NCI-H2227 (cell line): Measurements from ENCODE around the gene DDR1.
"Not testable (repeated sequence)": the region's sequence is repeated elsewhere in the genome, so short reads cannot be mapped to it uniquely, and the experiment has no call there.

Experiments used
- DNase-seq: peaks from one replicate; lab custom pipeline; 2025; ENCODE audit not compliant: unreplicated experiment; lab: John Stamatoyannopoulos, UW

Gene DDR1

DNA sequence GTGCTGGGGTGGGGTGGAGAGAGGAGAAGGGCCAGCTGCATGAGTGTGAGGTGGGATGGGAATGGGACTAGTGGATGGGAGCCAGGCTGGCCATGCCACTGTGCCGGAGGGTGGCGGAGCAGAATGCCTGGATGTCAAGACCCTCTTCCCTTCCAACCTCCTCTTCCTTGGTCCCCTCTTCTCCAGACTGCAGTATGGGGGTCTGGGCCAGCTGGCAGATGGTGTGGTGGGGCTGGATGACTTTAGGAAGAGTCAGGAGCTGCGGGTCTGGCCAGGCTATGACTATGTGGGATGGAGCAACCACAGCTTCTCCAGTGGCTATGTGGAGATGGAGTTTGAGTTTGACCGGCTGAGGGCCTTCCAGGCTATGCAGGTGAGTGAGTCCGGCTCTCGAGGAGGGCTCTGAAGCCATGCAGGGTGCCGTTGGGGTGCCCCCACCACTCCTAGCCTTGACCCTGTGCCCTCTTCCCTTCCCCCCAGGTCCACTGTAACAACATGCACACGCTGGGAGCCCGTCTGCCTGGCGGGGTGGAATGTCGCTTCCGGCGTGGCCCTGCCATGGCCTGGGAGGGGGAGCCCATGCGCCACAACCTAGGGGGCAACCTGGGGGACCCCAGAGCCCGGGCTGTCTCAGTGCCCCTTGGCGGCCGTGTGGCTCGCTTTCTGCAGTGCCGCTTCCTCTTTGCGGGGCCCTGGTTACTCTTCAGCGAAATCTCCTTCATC is 7.7 kb downstream of the DDR1 start:
- DNase-seq: no peak

DNA sequence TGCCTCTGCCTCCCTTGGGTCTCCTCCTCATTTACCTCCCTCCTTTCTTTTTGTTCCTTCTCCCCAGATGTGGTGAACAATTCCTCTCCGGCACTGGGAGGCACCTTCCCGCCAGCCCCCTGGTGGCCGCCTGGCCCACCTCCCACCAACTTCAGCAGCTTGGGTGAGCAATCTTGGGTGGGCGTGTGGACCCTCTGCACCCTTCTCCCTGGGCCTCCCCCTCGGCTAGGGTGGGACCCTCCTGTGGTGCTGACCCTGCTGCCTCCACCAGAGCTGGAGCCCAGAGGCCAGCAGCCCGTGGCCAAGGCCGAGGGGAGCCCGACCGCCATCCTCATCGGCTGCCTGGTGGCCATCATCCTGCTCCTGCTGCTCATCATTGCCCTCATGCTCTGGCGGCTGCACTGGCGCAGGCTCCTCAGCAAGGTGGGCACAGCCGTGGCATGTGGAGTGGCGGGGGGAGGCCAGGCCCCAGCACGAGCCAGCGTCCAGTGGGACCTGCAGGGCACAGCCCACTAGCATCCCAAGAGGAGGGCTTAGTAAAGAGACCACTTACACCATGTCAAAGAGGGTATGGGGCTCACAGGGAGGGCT is 8.8 kb downstream of the DDR1 start:
- no peak for DNase-seq

DNA sequence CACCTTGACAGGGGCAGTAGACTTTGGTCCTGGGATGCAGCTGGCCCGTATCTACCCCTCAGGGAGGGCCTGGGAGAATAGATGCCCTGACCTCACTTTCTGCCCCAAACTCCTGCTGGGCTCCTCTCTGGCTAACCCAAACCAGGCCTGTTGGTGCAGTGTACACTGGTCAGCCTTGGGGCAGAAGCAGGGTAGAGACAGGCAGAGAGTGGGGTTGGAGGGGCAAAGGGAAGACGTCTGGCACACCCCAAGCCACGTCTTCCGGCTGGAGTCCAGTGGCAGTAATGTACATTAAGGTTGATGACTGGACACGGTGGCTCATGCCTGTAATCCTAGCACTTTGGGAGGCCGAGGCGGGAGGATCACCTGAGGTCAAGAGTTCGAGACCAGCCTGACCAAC is 9.3 kb downstream of the DDR1 start:
- no peak for DNase-seq

DNA sequence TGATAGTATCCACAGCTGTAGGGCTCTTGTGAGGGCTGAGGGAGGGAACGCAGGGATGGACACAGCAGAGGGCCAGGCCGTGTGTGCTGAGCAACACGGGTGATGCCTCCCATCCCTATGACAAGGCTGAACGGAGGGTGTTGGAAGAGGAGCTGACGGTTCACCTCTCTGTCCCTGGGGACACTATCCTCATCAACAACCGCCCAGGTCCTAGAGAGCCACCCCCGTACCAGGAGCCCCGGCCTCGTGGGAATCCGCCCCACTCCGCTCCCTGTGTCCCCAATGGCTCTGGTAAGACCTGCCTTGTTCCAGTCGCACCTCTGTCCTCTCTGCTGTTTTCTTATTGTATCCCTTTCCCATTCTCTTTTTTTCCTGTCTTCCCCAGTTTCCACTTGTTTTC is 10.1 kb downstream of the DDR1 start:
- DNase-seq: no peak

DNA sequence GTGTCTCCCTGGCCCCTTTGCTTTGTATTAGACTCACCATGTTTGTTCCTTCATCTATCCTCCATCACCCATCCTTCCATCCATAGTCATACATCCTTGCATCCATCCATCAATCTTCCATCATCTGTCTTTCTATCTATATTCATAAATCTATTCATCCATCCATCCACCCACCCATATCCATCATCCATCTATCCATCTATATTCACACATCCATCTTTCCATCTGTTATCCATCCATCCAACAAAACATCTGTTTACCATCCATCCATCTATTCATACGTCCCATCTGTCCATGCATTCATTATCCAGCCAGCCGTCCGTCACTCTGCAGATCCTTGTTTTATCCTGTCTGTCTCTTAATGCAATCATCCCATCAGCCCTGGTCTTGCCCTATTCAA is 10.6 kb downstream of the DDR1 start:
- no peak for DNase-seq

DNA sequence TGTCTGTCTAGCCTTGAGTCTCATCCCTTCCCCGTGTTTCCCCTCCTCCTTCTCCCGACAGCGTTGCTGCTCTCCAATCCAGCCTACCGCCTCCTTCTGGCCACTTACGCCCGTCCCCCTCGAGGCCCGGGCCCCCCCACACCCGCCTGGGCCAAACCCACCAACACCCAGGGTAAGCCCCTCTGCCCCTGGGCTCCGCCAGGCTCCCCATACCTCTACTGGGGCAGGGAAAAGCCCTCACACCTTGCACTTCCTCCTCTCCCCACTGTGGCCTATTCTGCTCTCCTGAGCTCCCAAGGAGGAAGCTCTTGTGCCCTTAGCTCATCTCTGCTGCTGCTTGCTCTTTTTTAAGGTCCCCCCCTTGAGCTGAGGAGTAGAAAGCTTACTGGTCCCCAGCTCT is 11.0 kb downstream of the DDR1 start:
- no peak for DNase-seq

DNA sequence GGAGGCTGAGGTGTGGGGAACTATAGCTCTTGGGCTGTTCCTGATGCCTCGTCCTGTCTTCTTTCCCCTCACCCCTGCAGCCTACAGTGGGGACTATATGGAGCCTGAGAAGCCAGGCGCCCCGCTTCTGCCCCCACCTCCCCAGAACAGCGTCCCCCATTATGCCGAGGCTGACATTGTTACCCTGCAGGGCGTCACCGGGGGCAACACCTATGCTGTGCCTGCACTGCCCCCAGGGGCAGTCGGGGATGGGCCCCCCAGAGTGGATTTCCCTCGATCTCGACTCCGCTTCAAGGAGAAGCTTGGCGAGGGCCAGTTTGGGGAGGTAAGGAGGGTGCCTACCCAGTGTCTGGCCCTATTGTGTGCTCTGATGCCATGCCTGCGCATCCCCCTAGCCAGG is 12.2 kb downstream of the DDR1 start:
- DNase-seq: no peak

DNA sequence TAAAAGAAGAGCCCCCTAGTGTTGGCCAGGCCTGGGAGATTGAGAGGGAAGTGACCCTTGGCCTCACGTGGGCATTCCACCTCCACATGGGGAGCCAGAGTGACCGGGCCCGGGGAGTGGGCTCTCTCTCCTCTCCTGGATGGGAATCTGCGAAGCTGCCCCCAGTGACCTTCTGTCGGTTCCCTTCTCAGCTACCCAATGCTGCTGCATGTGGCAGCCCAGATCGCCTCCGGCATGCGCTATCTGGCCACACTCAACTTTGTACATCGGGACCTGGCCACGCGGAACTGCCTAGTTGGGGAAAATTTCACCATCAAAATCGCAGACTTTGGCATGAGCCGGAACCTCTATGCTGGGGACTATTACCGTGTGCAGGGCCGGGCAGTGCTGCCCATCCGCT is 13.6 kb downstream of the DDR1 start:
- DNase-seq: no peak

DNA sequence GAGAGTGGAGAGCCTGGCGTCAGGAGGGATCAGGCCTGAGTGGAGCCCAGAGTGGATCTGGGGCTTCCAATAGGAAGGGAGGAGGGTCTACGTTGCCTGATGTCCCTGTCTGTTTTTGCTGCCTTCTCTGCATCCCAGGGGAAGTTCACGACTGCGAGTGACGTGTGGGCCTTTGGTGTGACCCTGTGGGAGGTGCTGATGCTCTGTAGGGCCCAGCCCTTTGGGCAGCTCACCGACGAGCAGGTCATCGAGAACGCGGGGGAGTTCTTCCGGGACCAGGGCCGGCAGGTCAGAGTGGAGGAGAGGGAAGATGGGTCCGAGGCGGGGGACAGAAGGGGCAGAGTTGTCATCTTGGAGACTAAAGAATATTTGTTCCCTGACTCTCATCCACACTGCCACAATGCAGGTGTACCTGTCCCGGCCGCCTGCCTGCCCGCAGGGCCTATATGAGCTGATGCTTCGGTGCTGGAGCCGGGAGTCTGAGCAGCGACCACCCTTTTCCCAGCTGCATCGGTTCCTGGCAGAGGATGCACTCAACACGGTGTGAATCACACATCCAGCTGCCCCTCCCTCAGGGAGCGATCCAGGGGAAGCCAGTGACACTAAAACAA is 14.5 kb downstream of the DDR1 start:
- DNase-seq: no peak

DNA sequence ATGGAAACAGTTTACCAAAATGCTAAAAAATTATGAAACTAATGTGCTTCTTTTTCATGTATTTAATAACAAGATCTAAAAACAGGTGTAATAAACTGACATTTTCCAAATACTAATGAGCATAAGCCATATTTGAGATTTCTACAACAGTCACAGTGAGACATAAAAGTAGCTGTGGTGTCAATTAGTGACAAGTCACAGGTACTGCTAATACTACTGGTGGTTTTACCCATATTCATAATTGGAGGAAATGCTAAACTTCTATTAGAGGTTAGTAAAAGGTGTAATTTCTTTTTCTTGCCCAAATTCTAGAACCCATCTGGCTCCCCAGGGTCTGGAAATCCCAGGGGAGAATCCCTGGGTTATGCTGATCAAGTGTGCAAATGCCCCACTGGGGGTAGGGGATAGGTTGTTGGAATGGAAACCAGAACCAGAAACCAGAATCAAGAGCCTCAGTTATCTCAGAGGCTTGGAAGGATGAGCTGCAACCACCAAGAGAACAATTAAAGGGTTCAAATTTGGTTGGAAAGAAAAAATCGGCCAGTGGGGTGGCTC is 16.6 kb downstream of the DDR1 start:
- no peak for DNase-seq

DNA sequence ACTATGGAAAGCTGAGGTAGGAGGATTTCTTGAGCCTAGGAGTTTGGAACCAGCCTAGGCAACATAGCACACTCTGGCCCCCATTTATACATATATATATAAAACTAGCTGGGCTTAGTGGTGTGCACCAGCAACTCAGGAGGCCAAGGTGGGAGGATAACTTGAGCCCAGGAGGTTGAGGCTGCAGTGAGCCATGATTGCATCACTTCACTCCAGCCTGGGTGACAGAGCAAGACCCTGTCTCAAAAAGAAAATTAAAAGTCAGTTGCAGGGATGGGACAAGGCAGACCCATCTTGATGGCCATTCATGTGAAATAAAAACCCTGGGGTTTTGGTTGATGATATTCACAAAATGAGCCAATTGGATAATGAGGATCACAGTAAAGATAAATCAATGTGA is 17.1 kb downstream of the DDR1 start:
- DNase-seq: no peak

DNA sequence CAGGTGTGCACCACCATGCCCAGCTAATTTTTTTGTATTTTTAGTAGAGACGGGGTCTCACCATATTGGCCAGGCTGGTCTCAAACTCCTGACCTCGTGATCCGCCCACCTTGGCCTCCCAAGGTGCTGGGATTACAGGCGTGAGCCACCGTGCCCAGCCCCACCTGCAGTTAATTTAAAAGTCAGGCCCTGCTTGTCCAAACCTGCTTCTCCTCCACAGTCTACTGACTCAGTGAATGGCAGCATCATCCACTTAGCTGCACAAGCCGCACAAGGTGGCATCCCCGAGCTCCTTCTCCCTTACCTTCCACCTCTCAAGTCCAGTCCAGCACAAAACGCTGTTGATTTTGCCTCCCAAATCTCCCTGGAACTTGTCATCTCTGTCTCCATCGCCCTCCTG is 17.9 kb downstream of the DDR1 start:
- DNase-seq: not testable (repeated sequence)

DNA sequence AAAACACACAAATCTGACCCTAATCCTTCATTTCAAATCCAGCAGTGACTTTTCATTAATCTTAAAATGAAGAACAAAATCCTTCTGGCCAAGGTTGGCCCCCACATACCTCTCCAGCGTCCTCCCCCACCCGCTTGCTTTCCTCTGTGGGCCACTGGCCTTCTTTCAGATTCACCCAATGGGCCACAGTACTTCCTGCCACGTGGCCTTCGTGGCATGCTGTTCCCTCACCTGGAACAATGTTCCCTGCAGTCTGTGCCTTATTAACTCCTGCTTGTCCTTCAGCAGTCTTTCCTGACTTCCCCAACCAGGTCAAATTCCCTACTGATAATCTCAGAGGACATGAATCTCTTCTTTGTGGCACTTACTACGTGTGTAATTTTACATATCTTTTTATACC is 18.4 kb downstream of the DDR1 start:
- DNase-seq: no peak

DNA sequence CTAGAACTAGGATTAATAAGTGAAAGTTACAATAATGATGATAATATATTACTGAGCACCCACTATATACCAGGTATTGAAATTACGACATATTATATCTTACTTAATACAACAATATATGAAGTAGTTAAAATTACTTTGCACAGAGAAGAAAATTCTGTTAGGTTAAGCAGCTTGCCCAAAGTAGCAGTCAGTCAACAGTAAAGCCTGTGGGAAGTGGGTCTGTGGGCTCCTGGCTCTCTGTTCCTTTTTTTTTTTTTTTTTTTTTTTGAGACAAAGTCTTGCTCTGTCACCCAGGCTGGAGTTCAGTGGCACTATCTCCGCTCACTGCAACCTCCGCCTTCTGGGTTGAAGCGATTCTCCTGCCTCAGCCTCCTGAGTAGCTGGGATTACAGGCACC is 18.9 kb downstream of the DDR1 start:
- no peak for DNase-seq

DNA sequence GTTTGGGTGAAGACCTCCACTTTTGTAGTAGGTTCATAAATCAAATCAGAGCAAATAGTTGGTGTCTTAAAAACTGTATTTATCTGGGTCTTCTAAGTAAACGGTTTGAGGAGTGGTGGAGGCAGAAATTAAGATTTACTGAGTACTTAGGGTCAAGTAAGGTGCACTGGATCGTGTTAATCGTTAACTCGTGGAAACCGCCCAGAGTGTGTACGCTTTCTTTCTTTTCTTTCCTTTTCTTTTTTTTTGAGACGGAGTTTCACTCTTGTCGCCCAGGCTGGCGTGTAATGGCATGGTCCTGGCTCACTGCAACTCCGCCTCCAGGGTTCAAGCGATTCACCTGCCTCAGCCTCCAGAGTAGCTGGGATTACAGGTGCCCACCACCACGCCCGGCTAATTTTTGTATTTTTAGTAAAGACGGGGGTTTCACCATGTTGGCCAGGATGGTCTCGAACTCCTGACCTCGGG is 23.0 kb downstream of the DDR1 start:
- not testable (repeated sequence) for DNase-seq

DNA sequence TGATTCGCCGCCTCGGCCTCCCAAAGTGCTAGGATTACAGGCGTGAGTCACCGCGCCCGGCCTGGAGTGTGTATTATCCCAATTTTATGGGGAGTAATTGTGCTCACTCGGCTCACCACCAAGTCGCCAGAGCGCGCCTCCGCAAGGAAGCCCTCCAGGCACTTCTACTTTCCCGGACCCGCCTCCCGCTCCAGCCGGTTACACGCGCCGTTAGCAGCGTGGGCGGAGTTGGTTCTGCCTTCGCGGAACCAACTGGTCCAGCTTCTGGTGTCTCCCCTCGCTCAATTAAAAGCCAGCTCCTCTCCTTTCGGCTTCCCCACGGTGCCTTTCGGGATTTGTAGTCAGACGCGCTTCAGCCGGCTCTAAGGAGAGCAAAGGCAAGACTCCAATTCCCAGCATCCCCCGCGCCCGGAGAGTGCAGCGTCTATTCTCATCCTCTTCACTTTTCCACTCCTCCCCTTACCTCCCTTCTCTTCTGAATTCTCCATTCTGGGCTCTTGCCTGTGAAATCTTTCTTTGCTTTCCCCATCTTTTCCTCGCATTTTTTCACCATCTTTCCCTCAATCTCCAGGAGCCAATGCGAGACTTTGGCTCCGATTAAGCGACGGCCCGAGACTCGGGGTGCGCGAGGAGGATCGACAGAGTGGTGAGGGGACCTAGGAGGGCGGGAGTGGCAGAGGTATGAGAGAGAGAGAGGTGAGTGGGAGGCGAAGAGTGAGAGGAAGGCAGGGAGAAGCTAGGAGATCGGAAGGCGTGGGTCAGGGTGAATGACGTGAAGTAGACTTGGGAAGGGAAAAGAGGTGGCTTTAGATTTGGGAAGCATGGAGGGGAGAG is 23.7 kb downstream of the DDR1 start, which contains the start of gene GTF2H4:
Gene GTF2H4 (plus strand): TSS at position 450 of the 834 bp plus-strand sequence.
- DNase-seq: peak; percentile 99

DNA sequence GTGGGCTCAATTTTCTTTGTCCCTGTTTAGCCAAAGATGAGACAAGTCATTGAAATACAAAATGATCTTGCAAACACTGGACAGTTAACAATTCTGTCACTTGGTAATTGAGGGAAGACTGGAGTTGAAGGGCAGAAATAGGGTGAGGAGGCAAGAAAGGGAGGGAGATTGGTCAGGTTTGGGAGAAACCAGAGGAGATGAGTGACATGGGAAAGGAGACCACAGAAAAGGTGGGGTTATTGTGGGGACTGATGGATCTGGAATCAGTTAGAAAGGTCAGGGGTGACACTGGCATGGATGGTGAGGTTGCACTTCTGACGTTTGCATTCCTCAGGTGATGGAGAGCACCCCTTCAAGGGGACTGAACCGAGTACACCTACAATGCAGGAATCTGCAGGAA is 24.4 kb downstream of the DDR1 start:
- DNase-seq: no peak

DNA sequence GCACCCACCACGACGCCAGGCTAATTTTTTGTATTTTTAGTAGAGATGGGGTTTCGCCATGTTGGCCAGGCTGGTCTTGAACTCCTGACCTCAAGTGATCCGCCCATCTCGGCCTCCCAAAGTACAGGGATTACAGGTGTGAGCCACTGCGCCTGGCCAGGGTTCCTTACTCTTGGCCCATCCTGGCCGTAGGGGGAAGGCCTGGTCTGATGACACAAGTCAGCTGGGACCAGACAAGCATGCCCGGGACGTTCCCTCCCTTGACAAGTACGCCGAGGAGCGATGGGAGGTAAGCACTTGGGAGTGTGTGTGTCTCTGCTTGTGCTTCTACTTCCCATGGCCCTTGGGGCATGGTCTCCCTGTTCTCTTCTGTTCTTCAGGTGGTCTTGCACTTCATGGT is 26.2 kb downstream of the DDR1 start:
- DNase-seq: not testable (repeated sequence)

DNA sequence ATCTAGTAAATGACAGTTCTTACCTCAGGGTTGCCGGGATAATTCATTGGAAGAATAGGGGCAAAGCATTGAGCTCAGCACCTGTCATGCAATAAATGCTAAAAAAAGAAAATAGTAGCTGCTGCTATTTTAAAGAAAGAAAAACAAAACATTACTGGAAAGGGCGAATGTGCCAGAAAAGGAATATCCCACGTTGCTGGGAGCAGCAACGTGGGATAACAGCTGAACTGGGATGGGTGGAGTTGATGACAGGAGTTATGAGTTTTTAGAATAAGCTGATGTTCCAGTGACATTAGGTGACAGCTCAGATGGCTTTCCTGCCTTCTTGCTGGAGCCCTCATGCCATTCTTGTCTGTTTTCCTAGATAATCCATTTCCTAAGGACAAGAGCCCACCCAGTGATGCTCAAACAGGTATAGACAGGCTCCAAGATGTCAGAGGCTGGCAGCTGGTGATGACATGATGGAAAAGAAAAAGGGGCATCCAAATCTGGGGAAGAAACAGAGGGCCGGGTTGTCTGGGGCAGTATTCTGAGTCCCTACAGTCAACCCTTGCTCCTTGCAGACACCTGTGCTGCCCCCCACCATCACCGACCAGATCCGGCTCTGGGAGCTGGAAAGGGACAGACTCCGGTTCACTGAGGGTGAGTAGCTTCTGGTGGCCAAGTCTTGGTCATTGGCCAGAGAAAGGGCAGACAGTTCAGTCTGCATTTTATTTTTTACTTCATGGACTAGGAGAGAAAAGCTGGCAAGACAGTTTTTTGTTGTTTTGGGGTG is 28.6 kb downstream of the DDR1 start:
- DNase-seq: no peak

DNA sequence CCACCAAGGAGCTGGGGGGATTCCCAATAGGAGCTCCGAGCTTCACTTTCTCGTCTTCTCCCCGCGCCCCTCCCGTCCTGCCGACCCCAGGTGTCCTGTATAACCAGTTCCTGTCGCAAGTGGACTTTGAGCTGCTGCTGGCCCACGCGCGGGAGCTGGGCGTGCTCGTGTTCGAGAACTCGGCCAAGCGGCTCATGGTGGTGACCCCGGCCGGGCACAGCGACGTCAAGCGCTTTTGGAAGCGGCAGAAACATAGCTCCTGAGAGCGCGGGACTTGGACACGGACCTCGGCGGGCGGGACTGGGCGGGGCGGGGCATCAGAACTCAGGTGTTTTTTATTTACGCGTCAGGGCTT is 29.4 kb downstream of the DDR1 start:
- DNase-seq: no peak
